Uterus (tissue), 2 donors: ENCODE results near the gene SLC6A18.

Source experiments
- POLR2A ChIP-seq, 2 donors: fragments of 450-650 bp; IDR thresholded peaks; one replicate each; pipeline ENCODE4 v1.6.1; 2016; ENCODE audit warnings: antibody characterized with exemption in 2 of 2, mild to moderate bottlenecking in 1 of 2, moderate library complexity in 1 of 2
- TF ChIP-seq, protein P1 (sequence below), 4 experiments: fragments of 200-600 bp in 2 of 4; fragments of 450-650 bp in 2 of 4; sonication (generic) in 2 of 4; IDR thresholded peaks; one replicate each; pipeline ENCODE4 v1.5.1; 2016 to 2019; ENCODE audit warnings: antibody characterized with exemption in 4 of 4, mild to moderate bottlenecking in 2 of 4, moderate library complexity in 1 of 4

- TF ChIP-seq, protein P1, sequence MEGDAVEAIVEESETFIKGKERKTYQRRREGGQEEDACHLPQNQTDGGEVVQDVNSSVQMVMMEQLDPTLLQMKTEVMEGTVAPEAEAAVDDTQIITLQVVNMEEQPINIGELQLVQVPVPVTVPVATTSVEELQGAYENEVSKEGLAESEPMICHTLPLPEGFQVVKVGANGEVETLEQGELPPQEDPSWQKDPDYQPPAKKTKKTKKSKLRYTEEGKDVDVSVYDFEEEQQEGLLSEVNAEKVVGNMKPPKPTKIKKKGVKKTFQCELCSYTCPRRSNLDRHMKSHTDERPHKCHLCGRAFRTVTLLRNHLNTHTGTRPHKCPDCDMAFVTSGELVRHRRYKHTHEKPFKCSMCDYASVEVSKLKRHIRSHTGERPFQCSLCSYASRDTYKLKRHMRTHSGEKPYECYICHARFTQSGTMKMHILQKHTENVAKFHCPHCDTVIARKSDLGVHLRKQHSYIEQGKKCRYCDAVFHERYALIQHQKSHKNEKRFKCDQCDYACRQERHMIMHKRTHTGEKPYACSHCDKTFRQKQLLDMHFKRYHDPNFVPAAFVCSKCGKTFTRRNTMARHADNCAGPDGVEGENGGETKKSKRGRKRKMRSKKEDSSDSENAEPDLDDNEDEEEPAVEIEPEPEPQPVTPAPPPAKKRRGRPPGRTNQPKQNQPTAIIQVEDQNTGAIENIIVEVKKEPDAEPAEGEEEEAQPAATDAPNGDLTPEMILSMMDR (IDR thresholded peaks at IDR 0.05), result no peak
- TF ChIP-seq POLR2A (IDR thresholded peaks at IDR 0.05), result no peak
These were observed 10.3 kb upstream of the SLC6A18 start for GRCh38 chr5:1214936-1215220.
